ENCODE measurements around the gene MLPH.

GRCh38 chr2:237538901-237539300, 51.9 kb downstream of the MLPH start:
- TF ChIP-seq, protein P1, sequence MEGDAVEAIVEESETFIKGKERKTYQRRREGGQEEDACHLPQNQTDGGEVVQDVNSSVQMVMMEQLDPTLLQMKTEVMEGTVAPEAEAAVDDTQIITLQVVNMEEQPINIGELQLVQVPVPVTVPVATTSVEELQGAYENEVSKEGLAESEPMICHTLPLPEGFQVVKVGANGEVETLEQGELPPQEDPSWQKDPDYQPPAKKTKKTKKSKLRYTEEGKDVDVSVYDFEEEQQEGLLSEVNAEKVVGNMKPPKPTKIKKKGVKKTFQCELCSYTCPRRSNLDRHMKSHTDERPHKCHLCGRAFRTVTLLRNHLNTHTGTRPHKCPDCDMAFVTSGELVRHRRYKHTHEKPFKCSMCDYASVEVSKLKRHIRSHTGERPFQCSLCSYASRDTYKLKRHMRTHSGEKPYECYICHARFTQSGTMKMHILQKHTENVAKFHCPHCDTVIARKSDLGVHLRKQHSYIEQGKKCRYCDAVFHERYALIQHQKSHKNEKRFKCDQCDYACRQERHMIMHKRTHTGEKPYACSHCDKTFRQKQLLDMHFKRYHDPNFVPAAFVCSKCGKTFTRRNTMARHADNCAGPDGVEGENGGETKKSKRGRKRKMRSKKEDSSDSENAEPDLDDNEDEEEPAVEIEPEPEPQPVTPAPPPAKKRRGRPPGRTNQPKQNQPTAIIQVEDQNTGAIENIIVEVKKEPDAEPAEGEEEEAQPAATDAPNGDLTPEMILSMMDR (IDR thresholded peaks at IDR 0.05; ENCODE audit: borderline replicate concordance, extremely low read depth, low read length, poor library complexity, severe bottlenecking), result no peak
- no peak for TF ChIP-seq EZH2 (IDR thresholded peaks at IDR 0.05; ENCODE audit: borderline replicate concordance, low read depth, low read length, severe bottlenecking)

Measured in DND-41 (cell line).